Measurements from ENCODE around the gene SORCS2.

The SORCS2 gene

GRCh38 chr4:7261087-7261486, 68.7 kb downstream of the SORCS2 start:
- peaks cover 6% of the 10 kb centered on the region for H3K9me3 Mint-ChIP-seq
- no peak overlapping the region for H3K27ac Mint-ChIP-seq
- H3K36me3 Mint-ChIP-seq = no peaks in the 10 kb centered on the region
- no peak for ATAC-seq
- no peaks in the 10 kb centered on the region for H3K4me1 Mint-ChIP-seq
- H3K4me3 Mint-ChIP-seq = no peak overlapping the region
- H3K27me3 Mint-ChIP-seq = peaks cover 56% of the 10 kb centered on the region

GRCh38 chr4:7261536-7261935, 69.2 kb downstream of the SORCS2 start:
- Mint-ChIP-seq H3K4me1 (no peaks in the 10 kb centered on the region), H3K4me3 (no peak overlapping the region), H3K27me3 (peaks cover 57% of the 10 kb centered on the region), H3K27ac (no peak overlapping the region), H3K36me3 (no peaks in the 10 kb centered on the region), H3K9me3 (peaks cover 6% of the 10 kb centered on the region)
- no peak for ATAC-seq

- no peaks in the 10 kb centered on the region for H3K4me1 Mint-ChIP-seq
- H3K36me3 Mint-ChIP-seq = no peaks in the 10 kb centered on the region
- peaks cover 53% of the 10 kb centered on the region for H3K27me3 Mint-ChIP-seq
- ATAC-seq = no peak
- H3K4me3 Mint-ChIP-seq = no peak overlapping the region
- H3K9me3 Mint-ChIP-seq = peaks cover 6% of the 10 kb centered on the region
- no peak overlapping the region for H3K27ac Mint-ChIP-seq
These were observed 69.8 kb downstream of the SORCS2 start for GRCh38 chr4:7262134-7262533.

GRCh38 chr4:7263166-7263565, 70.8 kb downstream of the SORCS2 start:
- H3K4me3 Mint-ChIP-seq = no peak overlapping the region
- H3K27me3 Mint-ChIP-seq = peaks cover 53% of the 10 kb centered on the region
- no peak overlapping the region for H3K27ac Mint-ChIP-seq
- H3K4me1 Mint-ChIP-seq = no peaks in the 10 kb centered on the region
- H3K36me3 Mint-ChIP-seq = no peaks in the 10 kb centered on the region
- no peak for ATAC-seq
- H3K9me3 Mint-ChIP-seq = peaks cover 5% of the 10 kb centered on the region

GRCh38 chr4:7264694-7265093, 72.4 kb downstream of the SORCS2 start:
- peaks cover 56% of the 10 kb centered on the region for H3K27me3 Mint-ChIP-seq
- peaks cover under 1% of the 10 kb centered on the region for H3K9me3 Mint-ChIP-seq
- H3K36me3 Mint-ChIP-seq = no peaks in the 10 kb centered on the region
- H3K4me1 Mint-ChIP-seq = no peaks in the 10 kb centered on the region
- H3K27ac Mint-ChIP-seq = no peak overlapping the region
- H3K4me3 Mint-ChIP-seq = no peak overlapping the region
- no peak for ATAC-seq

GRCh38 chr4:7266525-7267292, 74.4 kb downstream of the SORCS2 start:
- H3K4me1 Mint-ChIP-seq = no peaks in the 10 kb centered on the region
- peaks cover 38% of the 10 kb centered on the region for H3K27me3 Mint-ChIP-seq
- no peaks in the 10 kb centered on the region for H3K9me3 Mint-ChIP-seq
- no peak overlapping the region for H3K4me3 Mint-ChIP-seq
- no peaks in the 10 kb centered on the region for H3K36me3 Mint-ChIP-seq
- H3K27ac Mint-ChIP-seq = no peak overlapping the region
- no peak for ATAC-seq

GRCh38 chr4:7267829-7268228, 75.5 kb downstream of the SORCS2 start:
- ATAC-seq = no peak
- H3K27me3 Mint-ChIP-seq = peaks cover 38% of the 10 kb centered on the region
- H3K4me3 Mint-ChIP-seq = no peak overlapping the region
- H3K36me3 Mint-ChIP-seq = no peaks in the 10 kb centered on the region
- H3K4me1 Mint-ChIP-seq = no peaks in the 10 kb centered on the region
- no peak overlapping the region for H3K27ac Mint-ChIP-seq
- peaks cover under 1% of the 10 kb centered on the region for H3K9me3 Mint-ChIP-seq

- Mint-ChIP-seq H3K9me3 (peaks cover 5% of the 10 kb centered on the region), H3K4me3 (no peak overlapping the region), H3K4me1 (no peaks in the 10 kb centered on the region), H3K36me3 (no peaks in the 10 kb centered on the region), H3K27me3 (peaks cover 39% of the 10 kb centered on the region), H3K27ac (no peak overlapping the region)
- ATAC-seq = no peak
These were observed 76.6 kb downstream of the SORCS2 start for GRCh38 chr4:7268941-7269340.

- no peak overlapping the region for H3K27ac Mint-ChIP-seq
- no peak overlapping the region for H3K4me3 Mint-ChIP-seq
- no peak for ATAC-seq
- H3K36me3 Mint-ChIP-seq = no peaks in the 10 kb centered on the region
- no peaks in the 10 kb centered on the region for H3K4me1 Mint-ChIP-seq
- H3K9me3 Mint-ChIP-seq = peaks cover 11% of the 10 kb centered on the region
- H3K27me3 Mint-ChIP-seq = peaks cover 32% of the 10 kb centered on the region
These were observed 77.8 kb downstream of the SORCS2 start for GRCh38 chr4:7270121-7270520.

GRCh38 chr4:7272404-7272803, 80.1 kb downstream of the SORCS2 start:
- Mint-ChIP-seq H3K9me3 (peaks cover 11% of the 10 kb centered on the region), H3K27ac (no peak overlapping the region), H3K36me3 (no peaks in the 10 kb centered on the region), H3K4me3 (no peak overlapping the region), H3K27me3 (peaks cover 20% of the 10 kb centered on the region), H3K4me1 (no peaks in the 10 kb centered on the region)
- ATAC-seq = no peak

- no peaks in the 10 kb centered on the region for H3K4me1 Mint-ChIP-seq
- H3K27me3 Mint-ChIP-seq = peaks cover 12% of the 10 kb centered on the region
- peaks cover 11% of the 10 kb centered on the region for H3K9me3 Mint-ChIP-seq
- H3K36me3 Mint-ChIP-seq = no peaks in the 10 kb centered on the region
- no peak for ATAC-seq
- H3K4me3 Mint-ChIP-seq = no peak overlapping the region
- no peak overlapping the region for H3K27ac Mint-ChIP-seq
These were observed 81.5 kb downstream of the SORCS2 start for GRCh38 chr4:7273738-7274297.

- no peaks in the 10 kb centered on the region for H3K4me1 Mint-ChIP-seq
- H3K27me3 Mint-ChIP-seq = peaks cover 8% of the 10 kb centered on the region
- peaks cover 11% of the 10 kb centered on the region for H3K9me3 Mint-ChIP-seq
- H3K36me3 Mint-ChIP-seq = no peaks in the 10 kb centered on the region
- ATAC-seq = no peak
- H3K27ac Mint-ChIP-seq = no peak overlapping the region
- H3K4me3 Mint-ChIP-seq = no peak overlapping the region
These were observed 82.7 kb downstream of the SORCS2 start for GRCh38 chr4:7275067-7275466.

GRCh38 chr4:7275490-7276154, 83.3 kb downstream of the SORCS2 start:
- Mint-ChIP-seq H3K9me3 (peaks cover 11% of the 10 kb centered on the region), H3K4me1 (no peaks in the 10 kb centered on the region), H3K27me3 (peaks cover 8% of the 10 kb centered on the region), H3K4me3 (no peak overlapping the region), H3K27ac (no peak overlapping the region), H3K36me3 (no peaks in the 10 kb centered on the region)
- ATAC-seq = no peak

- no peaks in the 10 kb centered on the region for H3K36me3 Mint-ChIP-seq
- peaks cover 8% of the 10 kb centered on the region for H3K27me3 Mint-ChIP-seq
- H3K4me3 Mint-ChIP-seq = no peak overlapping the region
- no peak overlapping the region for H3K27ac Mint-ChIP-seq
- no peak for ATAC-seq
- no peaks in the 10 kb centered on the region for H3K4me1 Mint-ChIP-seq
- peaks cover 11% of the 10 kb centered on the region for H3K9me3 Mint-ChIP-seq
These were observed 84.2 kb downstream of the SORCS2 start for GRCh38 chr4:7276515-7276914.

GRCh38 chr4:7278071-7278765, 85.9 kb downstream of the SORCS2 start:
- no peaks in the 10 kb centered on the region for H3K36me3 Mint-ChIP-seq
- ATAC-seq = no peak
- peaks cover 3% of the 10 kb centered on the region for H3K27me3 Mint-ChIP-seq
- H3K27ac Mint-ChIP-seq = no peak overlapping the region
- no peaks in the 10 kb centered on the region for H3K4me1 Mint-ChIP-seq
- H3K9me3 Mint-ChIP-seq = peaks cover 11% of the 10 kb centered on the region
- H3K4me3 Mint-ChIP-seq = no peak overlapping the region
